ENCODE results near the gene FBXO41. TPM values are rescaled to one million over a fixed set of nuclear protein-coding genes. Genes with fewer than 3 reads are reported as not detected.
A peak's percentile ranks its signal among the peaks of the same experiment; 100 is the strongest.

FBXO41 gene
- total RNA-seq, 1 experiment from 2014 or later: 6.5 TPM

DNA sequence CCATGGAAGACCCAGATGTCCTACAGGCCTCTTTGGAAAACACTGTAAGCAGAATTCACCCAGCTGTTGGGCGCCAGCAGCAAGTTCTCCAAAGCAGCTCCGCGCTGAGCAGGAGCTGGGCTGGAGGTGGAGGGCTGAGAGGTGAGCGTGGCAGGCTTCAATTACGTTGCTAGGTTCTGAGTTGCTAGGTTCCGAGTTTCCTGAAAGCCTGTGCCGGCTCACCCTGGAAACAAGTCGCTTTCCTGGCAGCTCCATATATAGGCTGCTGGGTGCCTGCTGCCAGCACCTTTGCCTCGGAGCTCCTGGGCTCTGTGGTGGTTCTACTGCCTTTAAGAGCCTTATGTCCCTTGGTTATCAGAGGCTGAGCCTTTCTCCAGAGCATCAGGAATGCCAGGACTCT, 23.4 kb upstream of the FBXO41 start:
- no peak overlapping the region for H3K27ac ChIP-seq (ENCODE audit: low read length)
- TF ChIP-seq POLR2AphosphoS5 (IDR thresholded peaks at IDR 0.05; ENCODE audit: low read depth, low read length) (no peak), REST (IDR thresholded peaks at IDR 0.05; ENCODE audit: insufficient read depth in 1 of 2, low read depth in 2 of 2, low read length in 1 of 2) (no peak), TCF7L2 (IDR thresholded peaks at IDR 0.05; ENCODE audit: low read depth, low read length) (no peak)
- TF ChIP-seq, protein P1, sequence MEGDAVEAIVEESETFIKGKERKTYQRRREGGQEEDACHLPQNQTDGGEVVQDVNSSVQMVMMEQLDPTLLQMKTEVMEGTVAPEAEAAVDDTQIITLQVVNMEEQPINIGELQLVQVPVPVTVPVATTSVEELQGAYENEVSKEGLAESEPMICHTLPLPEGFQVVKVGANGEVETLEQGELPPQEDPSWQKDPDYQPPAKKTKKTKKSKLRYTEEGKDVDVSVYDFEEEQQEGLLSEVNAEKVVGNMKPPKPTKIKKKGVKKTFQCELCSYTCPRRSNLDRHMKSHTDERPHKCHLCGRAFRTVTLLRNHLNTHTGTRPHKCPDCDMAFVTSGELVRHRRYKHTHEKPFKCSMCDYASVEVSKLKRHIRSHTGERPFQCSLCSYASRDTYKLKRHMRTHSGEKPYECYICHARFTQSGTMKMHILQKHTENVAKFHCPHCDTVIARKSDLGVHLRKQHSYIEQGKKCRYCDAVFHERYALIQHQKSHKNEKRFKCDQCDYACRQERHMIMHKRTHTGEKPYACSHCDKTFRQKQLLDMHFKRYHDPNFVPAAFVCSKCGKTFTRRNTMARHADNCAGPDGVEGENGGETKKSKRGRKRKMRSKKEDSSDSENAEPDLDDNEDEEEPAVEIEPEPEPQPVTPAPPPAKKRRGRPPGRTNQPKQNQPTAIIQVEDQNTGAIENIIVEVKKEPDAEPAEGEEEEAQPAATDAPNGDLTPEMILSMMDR (IDR thresholded peaks at IDR 0.05): no peak
- intact Hi-C loops (cut with micrococcal nuclease; ENCODE audit: unreplicated experiment) (no loop called here), in situ Hi-C loops (cut with HindIII; ENCODE audit: low pct_unique_long_range_greater_than_20kb, low sequenced_read_pairs) (no loop called here)
- peaks cover 12% of the 10 kb centered on the region; the same call in 1 of the 2 replicates for H3K27me3 ChIP-seq (ENCODE audit: control insufficient read depth, insufficient read depth, low read length)
- DNase-seq (ENCODE audit: low read depth, low spot score) (no peak), ATAC-seq (peak; percentile 58; the same call in 1 of the 2 replicates)
- H3K36me3 ChIP-seq (ENCODE audit: control insufficient read depth, insufficient read depth, low read length): no peaks in the 10 kb centered on the region
- POLR2A ChIA-PET: no interaction called here
- H3K4me1 ChIP-seq (ENCODE audit: control insufficient read depth, insufficient read depth, low read length): no peaks in the 10 kb centered on the region
- H3K4me3 ChIP-seq (ENCODE audit: low read depth in 2 of 2, low read length in 2 of 2): no peak overlapping the region
- H3K9me3 ChIP-seq (ENCODE audit: control insufficient read depth, insufficient read depth, low read depth, low read length): no peaks in the 10 kb centered on the region
- BruUV-seq (replicated peaks): no TSS peak
- CTCF ChIA-PET: no interaction called here

GRCh38 chr2:73301636-73302035, 17.4 kb upstream of the FBXO41 start:
- in situ Hi-C loops (cut with HindIII; ENCODE audit: low pct_unique_long_range_greater_than_20kb, low sequenced_read_pairs) (no loop called here), intact Hi-C loops (cut with micrococcal nuclease; ENCODE audit: unreplicated experiment) (no loop called here)
- CTCF ChIA-PET: no interaction called here
- H3K36me3 ChIP-seq (ENCODE audit: control insufficient read depth, insufficient read depth, low read length): no peaks in the 10 kb centered on the region
- POLR2A ChIA-PET: no interaction called here
- peaks cover 21% of the 10 kb centered on the region for H3K27me3 ChIP-seq (ENCODE audit: control insufficient read depth, insufficient read depth, low read length)
- no peak overlapping the region for H3K4me3 ChIP-seq (ENCODE audit: low read depth in 2 of 2, low read length in 2 of 2)
- no TSS peak for BruUV-seq (replicated peaks)
- no peaks in the 10 kb centered on the region for H3K9me3 ChIP-seq (ENCODE audit: control insufficient read depth, insufficient read depth, low read depth, low read length)
- ATAC-seq (no peak), DNase-seq (ENCODE audit: low read depth, low spot score) (no peak)
- H3K4me1 ChIP-seq (ENCODE audit: control insufficient read depth, insufficient read depth, low read length): 0 out of 2 replicates have a peak, but pooled peaks cover 2% of the 10 kb centered on the region
- TF ChIP-seq REST (IDR thresholded peaks at IDR 0.05; ENCODE audit: insufficient read depth in 1 of 2, low read depth in 2 of 2, low read length in 1 of 2): no peak
- TF ChIP-seq SIN3A (IDR thresholded peaks at IDR 0.05; ENCODE audit: borderline replicate concordance, insufficient read depth, low read depth, low read length): no peak
- TF ChIP-seq TCF7L2 (IDR thresholded peaks at IDR 0.05; ENCODE audit: low read depth, low read length): no peak
- TF ChIP-seq, protein P1 (IDR thresholded peaks at IDR 0.05): no peak
- no peak for TF ChIP-seq POLR2AphosphoS5 (IDR thresholded peaks at IDR 0.05; ENCODE audit: low read depth, low read length)
- no peak overlapping the region for H3K27ac ChIP-seq (ENCODE audit: low read length)
